Posterior vena cava (tissue), 2 donors: ENCODE data around the gene SPIRE1. TPM values are rescaled to one million over a fixed set of nuclear protein-coding genes. Genes with fewer than 3 reads are reported as not detected.
"Not testable (repeated sequence)": the region's sequence is repeated elsewhere in the genome, so short reads cannot be mapped to it uniquely, and the experiment has no call there.

Experiments used
- DNase-seq: peaks from one replicate; pipeline ENCODE4 v3.0.0-alpha.2; 2020; ENCODE audit warnings: low spot score
- intact Hi-C, 2 donors: fragments of 100-400 bp; cut with DNase I; formaldehyde crosslinking; loops; one replicate each; pipeline versions ENCODE4 v1.14.1 to v1.14.2; 2022 to 2023
- total RNA-seq, 2 donors: library from RNA; stranded (reverse); fragmentation: NEBNext Ultra II Directional; extraction: Animal tissue kit (Norgen Biotek cat#: 25700); gene quantifications; one replicate each; pipeline ENCODE4 v1.2.1, GENCODE V29; 2021
- donor health status: DM: yes; HTN: yes; CAD: no.
- donor health status: DM: yes; HTN: yes; CAD: no.

The SPIRE1 gene
- total RNA-seq, 2 donors from 2014 or later = 32.3 to 47.8 TPM

GRCh38 chr18:12569791-12570190, 88.1 kb downstream of the SPIRE1 start:
- DNase-seq = no peak
- intact Hi-C loops = no loop called here

- intact Hi-C loops = no loop called here
- DNase-seq = no peak
Observed at GRCh38 chr18:12567849-12568248, 90.1 kb downstream of the SPIRE1 start.

GRCh38 chr18:12564861-12565260, 93.0 kb downstream of the SPIRE1 start:
- DNase-seq = no peak
- intact Hi-C loops = no loop called here

DNA sequence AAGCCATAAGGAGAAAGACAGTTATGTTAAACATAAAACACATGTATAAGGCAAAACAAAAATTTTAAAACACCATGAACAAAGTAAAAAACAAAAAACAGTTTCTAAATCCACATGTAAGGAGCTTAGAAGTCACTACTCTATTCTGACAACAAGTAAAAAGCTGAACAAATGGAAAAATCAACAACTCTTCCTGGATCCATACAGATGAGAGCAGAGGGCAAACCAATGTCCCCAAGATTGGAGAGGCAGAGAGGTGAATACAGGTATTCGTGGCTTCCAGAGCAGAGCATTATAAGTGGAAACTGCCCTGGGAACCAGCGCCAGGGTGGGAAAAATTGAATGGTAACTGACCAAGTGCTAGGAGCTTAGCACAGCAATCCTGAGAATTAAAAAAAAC, 93.5 kb downstream of the SPIRE1 start:
- intact Hi-C loops = no loop called here
- no peak for DNase-seq

DNA sequence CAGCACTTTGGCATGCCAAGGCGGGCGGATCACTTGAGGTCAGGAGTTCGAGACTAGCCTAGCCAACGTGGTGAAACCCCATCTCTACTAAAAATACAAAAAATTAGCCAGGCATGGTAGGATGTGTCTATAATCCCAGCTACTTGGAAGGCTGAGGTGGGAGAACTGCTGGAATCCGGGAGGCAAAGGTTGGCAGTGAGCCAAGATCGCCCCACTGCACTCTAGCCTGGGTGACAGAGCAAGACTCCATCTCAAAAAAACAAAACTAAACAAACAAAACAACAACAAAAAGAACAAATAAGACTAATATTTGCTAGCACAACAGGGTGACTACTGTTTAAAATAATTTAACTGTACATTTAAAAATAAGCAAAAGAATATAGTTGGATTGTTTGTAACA, 97.3 kb downstream of the SPIRE1 start:
- DNase-seq, intact Hi-C loops: not testable (repeated sequence)

DNA sequence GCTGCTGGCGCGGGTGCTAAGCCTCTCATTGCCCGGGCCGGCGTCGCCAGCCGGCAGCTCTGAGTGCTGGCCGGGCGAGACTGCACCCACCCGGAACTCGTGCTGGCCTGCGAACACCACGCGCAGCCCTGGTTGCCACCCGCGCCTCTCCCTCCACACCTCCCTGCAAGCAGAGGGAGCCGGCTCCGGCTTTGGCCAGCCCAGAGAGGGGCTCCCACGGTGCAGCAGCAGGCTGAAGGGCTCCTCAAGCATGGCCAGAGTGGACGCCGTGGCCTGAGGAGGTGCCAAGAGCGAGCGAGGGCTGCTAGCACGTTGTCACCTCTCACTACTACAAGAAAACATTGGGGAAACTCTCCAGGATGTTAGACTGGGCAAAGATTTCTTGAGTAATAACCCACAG, 98.6 kb downstream of the SPIRE1 start:
- DNase-seq = no peak
- intact Hi-C loops = loop anchor here in 1 of 2 donors (10.0 kb wide), 1 partner anchor 65 kb away; no protein-coding TSS in a partner anchor

DNA sequence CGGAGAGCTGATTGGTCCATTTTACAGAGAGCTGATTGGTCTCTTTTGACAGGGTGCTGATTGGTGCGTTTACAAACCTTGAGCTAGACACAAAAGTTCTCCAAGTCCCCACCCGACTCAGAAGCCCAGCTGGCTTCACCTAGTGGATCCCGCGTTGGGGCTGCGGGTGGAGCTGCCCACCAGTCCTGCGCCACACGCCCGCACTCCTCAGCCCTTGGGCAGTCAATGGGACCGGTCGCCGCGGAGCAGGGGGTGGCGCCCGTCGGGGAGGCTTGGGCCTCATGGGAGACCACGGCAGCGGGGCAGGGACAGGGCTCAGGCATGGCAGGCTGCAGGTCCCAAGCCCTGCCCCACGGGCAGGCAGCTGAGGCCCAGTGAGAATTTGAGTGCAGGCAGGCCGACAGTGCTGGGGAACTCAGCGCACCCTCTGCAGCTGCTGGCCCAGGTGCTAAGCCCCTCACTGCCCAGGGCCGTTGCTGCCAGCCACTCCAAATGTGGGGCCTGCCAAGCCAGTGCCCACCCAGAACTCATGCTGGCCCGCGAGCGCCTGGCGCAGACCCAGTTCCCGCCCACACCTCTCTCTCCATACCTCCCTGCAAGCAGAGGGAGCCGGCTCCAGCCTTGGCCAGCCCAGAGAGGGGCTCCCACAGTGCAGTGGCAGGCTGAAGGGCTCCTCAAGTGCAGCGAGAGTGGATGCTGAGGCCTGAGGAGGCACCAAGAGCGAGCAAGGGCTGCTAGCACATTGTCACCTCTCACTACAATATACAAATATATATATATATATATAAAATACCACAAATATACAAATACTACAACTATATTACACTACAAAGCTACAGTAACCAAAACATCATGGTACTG, 100.7 kb downstream of the SPIRE1 start:
- intact Hi-C loops = loop anchor here in 1 of 2 donors (10.0 kb wide), 1 partner anchor 68 kb away; no protein-coding TSS in a partner anchor
- no peak for DNase-seq

DNA sequence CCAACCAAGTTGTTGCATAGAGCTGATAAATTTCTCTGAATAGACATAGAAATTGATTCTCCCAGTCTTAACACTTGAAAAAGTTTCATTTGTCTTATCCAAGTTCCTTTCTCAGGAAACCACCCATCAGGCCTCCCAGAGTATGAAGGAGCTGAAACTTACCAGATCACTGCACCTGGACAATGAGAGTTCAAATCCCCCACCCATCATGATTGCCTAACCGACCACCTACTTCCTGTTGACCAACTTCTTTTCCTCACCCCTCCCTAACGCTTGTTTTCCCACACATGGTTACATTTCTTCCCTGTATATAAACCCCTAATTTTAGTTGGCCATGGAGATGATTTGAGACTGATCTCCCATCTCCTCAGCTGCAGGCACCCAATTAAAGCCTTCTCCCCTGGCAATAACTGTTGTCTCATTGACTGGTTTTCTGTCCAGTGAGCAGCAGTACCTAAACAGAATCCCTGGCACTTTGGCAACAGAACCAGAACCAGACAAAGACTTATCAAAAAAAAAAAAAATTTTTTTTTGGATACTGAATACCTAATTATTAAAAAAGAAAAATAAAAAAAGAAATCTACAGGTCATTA, 103.0 kb downstream of the SPIRE1 start:
- DNase-seq = no peak
- intact Hi-C loops = loop anchor here in 1 of 2 donors (10.0 kb wide), 1 partner anchor 70 kb away; no protein-coding TSS in a partner anchor

DNA sequence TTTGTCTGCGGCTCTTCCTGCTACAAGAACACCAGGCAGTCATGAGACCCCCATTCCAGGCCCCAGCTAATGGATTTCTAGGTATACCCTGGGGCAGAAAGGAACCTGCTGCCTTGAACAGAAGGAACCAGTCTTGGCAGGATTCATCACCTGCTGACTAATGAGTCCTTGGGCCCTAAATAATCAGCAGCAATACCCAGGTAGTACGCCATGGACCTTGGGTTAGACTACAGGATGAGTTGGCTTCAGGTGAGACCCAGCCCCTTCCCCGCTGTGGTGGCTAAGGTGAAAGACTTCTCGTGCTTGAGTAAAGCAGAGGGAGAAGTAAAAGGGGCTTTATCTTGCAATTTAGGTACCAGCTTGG, 105.0 kb downstream of the SPIRE1 start:
- intact Hi-C loops = loop anchor here in 1 of 2 donors (10.0 kb wide), 1 partner anchor 72 kb away; no protein-coding TSS in a partner anchor

DNA sequence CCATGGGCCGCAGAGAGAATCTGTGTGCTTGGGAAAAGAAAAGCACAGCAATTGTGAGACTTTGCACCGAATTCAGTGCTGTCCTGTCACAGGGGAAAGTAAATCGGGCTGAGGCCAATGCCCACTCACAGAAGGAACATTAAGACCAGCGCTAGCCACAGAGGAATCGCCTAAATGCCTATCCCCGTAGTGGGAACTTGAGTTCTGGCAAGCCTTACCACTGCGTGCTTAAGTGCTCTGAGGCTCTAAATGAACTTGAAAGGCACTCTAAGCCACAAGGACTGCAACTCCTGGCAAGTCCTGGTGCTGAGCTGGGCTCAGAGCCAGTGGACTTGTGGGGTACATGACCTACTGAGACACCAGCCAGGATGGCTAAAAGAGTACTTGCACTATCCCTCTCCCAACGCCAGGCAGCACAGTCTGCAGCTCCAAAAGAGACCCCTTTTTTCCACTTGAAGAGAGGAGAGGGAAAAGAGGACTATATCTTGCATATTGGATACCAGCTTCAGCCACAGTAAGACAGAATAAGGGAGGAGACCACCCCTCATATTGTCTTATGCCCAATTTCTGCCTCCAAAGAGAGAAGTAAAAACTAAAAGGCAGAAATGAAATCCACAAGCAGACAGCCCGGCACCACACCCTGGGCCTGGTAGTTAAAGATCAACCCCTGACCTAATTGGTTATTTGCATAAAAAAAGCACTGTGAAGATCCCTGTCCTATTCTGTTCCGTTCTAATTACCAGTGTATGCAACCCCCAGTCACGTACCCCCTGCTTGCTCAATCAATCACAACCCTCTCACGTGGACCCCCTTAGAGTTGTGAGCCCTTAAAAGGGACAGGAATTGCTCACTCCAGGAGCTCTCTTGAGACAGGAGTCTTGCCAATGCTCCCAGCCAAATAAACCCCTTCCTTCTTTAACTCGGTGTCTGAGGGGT, 105.7 kb downstream of the SPIRE1 start:
- intact Hi-C loops = loop anchor here in 1 of 2 donors (10.0 kb wide), 1 partner anchor 73 kb away; no protein-coding TSS in a partner anchor
- not testable (repeated sequence) for DNase-seq

More for the DNA sequence above, 105.0 kb downstream of the SPIRE1 start:
- no peak for DNase-seq

DNA sequence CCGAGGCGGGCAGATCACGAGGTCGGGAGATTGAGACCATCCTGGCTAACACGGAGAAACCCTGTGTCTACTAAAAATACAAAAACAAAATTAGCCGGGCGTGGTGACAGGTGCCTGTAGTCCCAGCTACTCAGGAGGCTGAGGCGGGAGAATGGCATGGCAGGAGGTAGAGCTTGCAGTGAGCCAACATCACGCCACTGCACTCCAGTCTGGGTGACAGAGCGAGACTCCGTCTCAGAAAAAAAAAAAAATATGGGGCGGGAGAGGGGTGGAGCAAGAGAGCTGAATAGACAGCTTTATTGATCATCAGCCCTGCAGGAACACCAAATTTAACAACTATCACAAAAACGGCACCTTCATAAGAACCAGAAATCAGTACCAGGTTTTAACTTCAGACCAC, 106.4 kb downstream of the SPIRE1 start:
- intact Hi-C loops = loop anchor here in 1 of 2 donors (10.0 kb wide), 1 partner anchor 73 kb away; no protein-coding TSS in a partner anchor

GRCh38 chr18:12543697-12544096, 114.2 kb downstream of the SPIRE1 start:
- intact Hi-C loops = no loop called here

More for the DNA sequence above, 106.4 kb downstream of the SPIRE1 start:
- DNase-seq = not testable (repeated sequence)

GRCh38 chr18:12540751-12541150, 117.2 kb downstream of the SPIRE1 start:
- no peak for DNase-seq
- intact Hi-C loops = no loop called here

More at GRCh38 chr18:12543697-12544096, 114.2 kb downstream of the SPIRE1 start:
- no peak for DNase-seq

DNA sequence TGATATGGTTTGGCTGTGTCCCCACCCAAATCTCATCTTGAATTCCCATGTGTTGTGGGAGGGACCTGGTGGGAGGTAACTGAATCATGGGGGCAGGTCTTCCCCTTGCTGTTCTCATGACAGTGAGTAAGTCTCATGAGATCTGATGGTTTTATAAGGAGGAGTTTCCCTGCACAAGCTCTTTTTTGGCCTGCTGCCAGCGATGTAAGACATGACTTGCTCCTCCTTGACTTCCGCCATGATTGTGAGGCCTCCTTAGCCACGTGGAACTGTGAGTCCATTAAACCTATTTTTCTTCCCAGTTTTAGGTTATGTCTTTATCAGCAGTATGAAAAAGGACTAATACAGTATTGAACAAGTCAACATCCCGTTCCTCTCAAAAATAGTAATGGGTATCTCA, 118.7 kb downstream of the SPIRE1 start:
- intact Hi-C loops, DNase-seq: not testable (repeated sequence)

DNA sequence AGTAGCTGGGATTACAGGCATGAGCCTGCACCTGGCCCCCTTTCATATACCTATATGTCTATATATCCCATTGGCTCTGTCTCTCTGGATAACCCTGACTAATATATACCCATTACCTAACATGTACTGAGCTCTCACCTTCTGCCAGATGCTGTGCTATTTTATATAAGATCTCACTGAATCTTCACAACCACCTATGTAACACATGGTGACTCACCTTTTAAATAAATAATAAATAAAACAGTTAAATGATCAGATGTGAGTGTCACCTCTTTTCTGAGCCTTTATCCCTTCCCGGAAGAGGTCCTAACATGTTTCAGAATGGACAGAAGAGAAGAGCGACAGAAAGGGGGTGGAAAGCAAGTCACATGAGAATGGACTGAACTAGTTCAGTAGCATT, 123.1 kb downstream of the SPIRE1 start:
- intact Hi-C loops = no loop called here
- no peak for DNase-seq

DNA sequence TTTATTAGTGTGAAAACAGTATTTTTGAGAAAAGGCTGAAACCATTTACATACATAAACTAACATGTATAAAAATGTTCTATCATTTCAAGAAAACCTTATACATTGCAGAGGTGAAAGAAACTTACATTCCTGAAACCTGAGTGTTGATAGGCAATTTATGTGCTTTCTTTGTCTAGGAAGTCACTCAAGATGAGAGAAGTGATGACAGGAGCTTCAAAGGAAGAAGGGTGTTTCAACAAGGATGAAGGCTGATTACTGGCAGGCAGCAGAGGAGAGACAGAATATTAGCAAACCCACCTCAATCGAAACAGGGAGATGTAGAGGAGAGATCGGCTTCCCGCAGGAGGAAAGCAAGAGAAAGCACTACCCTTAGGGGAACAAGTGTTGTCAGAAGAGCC, 125.2 kb downstream of the SPIRE1 start:
- intact Hi-C loops = no loop called here
- DNase-seq = no peak

DNA sequence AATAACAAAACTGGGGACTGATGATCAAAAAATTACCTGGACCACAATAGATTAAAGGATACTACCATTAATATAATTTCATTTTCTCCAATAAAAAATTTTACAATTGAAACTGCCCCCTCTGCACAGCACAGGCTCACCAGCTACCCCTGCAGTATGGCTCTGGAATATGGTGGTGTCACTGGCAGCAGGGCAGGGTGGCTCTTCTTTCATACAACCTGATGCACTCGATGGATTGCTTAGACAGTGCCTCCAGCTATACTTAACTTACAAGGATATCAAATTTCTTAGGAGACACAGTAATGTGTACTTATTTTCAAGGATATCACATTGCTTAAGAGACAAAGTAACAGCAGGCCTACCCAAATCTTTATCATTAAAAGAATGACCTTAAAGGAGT, 126.2 kb downstream of the SPIRE1 start:
- intact Hi-C loops = no loop called here
- no peak for DNase-seq

DNA sequence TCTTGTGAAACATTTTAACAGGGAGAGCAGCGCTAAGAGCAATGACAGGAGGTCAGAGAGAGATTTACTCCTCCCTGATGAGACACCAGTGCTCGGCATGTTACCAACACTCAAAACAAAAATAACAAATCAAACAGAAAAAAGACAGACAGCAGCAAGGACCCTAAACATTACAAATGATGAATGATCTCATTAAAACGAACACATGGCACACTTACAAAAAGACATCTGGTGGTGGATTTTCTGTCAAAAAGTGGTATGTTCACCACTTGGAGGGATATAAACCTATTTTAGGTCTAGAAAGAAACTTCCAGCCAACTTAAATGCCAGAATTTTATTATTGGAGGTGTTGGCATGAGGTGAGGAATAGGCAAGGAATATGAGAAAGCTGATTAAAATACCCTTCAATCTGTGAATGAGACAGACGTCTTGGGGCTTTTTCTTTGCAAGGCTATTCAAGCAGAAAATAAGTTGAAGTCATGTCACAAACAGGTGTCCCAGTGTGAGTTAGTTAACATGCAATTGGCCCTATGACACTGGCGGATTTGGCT, 137.4 kb downstream of the SPIRE1 start:
- intact Hi-C loops = no loop called here
- DNase-seq = no peak
